T-helper 22 cell (primary cell): ENCODE measurements around the gene LASP1.
"Not testable (repeated sequence)": the region's sequence is repeated elsewhere in the genome, so short reads cannot be mapped to it uniquely, and the experiment has no call there.

ENCODE experiments used
- DNase-seq: peaks from one replicate; pipeline ENCODE4 v3.0.0-alpha.2; 2020; ENCODE audit warnings: low read depth

The LASP1 gene

GRCh38 chr17:38910325-38910724, 40.5 kb downstream of the LASP1 start:
- DNase-seq, result no peak

DNA sequence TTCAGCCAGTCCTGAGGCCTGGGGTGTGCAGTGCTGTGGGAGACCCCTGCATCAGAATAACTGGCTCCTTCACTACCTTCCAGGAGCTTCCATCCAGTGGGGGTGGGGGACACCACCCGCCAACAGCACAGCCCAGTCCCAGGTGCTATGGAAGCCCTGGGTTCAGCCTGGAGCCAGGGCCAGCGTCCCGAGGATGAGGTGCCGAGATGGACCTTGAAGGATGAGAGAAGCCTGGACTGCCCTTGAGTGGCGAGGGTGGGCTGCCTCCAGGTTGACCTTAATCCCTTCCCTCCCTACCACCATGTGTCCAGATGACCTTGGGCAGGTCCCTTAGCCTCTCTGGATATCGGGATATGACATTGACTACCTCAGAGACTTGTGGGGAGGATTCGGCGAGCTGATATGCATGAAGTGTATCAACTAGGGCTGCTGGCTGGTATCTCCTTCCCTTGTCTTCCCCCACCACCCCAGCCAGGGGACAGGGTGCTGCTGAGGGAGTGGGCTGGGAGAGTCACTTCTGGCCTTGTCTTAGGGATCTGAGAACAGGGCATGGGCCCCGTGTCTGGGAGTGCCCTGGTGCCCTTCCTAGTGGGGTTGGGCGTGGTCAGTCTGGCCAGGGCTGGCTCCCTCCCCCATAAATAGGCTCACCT, 41.3 kb downstream of the LASP1 start:
- no peak for DNase-seq

- not testable (repeated sequence) for DNase-seq
Measured at GRCh38 chr17:38911731-38912081, 41.8 kb downstream of the LASP1 start.

- no peak for DNase-seq
Measured at GRCh38 chr17:38912221-38912813, 42.5 kb downstream of the LASP1 start.

DNA sequence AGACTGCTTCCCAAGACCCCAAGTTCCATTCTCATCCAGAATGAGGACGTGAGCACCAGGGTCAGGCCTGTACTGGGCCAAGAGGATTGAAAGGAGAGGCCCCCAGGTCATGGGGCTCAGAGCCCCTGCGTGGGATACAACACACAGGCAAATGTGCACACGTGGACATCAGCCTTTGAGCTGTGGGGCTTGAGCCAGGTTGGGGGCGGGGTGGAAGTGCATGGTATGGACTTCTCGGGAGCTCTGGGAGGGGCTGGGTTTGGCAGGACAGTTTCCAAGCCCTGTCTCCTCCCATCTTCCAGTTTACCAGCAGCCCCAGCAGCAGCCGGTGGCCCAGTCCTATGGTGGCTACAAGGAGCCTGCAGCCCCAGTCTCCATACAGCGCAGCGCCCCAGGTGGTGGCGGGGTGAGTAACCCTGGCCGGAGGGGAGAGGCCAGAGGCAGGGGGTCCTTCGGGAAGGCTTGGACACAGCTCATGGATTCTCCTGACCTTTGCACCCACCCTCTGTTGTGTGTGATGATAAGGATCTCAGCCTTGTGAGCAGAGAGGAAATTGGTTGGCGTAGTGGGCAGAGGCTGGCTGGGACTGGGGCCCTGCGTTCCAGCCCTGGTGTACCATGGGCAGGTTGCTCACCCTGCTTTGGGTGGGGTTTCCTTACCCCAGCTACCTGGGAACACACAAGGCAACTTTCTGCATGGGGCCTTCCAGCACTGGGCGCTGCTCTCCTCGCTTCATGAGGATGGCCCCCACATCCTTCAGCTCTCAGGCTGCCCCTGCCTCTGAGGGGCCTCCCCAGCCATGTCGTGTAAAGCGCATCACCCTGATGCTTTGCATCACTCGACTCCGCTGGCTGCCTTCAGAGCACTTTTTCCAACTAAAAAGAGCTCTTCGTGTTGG, 45.1 kb downstream of the LASP1 start:
- no peak for DNase-seq

DNA sequence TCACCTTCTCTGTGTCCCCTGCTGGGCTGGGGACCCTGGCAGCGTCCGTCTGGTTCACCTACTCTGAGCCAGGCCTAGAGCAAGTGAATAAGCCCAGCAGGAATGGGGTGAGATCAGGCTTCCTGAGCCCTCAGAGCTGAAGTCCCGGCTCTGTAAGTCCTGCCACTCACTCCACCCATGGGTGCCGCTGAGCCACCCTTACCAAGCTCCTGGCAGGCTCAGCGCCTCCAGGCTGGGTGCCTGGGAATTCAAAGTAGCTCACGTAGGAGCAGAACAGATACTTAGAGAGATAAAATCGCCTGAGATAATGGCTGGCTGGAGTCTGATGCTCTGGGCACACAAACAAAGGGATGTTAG, 45.8 kb downstream of the LASP1 start:
- no peak for DNase-seq

- no peak for DNase-seq
Measured at GRCh38 chr17:38916771-38917170, 46.9 kb downstream of the LASP1 start.

- DNase-seq, result no peak
Measured at GRCh38 chr17:38917259-38917658, 47.4 kb downstream of the LASP1 start.

DNA sequence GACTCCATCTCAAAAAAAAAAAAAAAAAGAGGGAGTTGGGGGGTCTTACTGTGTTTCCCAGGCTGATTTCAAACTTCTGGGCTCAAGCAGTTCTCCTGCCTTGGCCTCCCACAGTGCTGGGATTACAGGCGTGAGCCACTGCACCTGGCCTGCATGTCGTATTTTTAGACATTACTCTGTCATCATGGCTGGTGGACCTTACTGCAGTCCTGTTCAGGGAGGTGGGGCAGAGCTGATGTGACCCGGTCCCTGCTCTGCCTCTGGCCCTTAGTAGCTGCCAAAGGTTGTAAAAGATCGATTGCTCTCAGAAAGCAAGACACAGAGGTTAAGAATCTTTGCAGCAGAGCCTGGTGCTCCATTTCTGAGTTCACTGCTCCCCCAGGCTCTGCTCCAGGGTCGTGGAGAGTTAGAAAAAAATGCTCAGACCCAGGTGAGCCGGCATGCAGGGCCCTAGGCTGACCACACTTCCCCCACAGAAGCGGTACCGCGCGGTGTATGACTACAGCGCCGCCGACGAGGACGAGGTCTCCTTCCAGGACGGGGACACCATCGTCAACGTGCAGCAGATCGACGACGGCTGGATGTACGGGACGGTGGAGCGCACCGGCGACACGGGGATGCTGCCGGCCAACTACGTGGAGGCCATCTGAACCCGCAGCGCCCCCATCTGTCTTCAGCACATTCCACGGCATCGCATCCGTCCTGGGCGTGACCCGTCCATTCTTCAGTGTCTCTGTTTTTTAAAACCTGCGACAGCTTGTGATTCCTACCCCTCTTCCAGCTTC, 48.5 kb downstream of the LASP1 start:
- DNase-seq, result no peak

- no peak for DNase-seq
Measured at GRCh38 chr17:38918916-38919315, 49.1 kb downstream of the LASP1 start.

DNA sequence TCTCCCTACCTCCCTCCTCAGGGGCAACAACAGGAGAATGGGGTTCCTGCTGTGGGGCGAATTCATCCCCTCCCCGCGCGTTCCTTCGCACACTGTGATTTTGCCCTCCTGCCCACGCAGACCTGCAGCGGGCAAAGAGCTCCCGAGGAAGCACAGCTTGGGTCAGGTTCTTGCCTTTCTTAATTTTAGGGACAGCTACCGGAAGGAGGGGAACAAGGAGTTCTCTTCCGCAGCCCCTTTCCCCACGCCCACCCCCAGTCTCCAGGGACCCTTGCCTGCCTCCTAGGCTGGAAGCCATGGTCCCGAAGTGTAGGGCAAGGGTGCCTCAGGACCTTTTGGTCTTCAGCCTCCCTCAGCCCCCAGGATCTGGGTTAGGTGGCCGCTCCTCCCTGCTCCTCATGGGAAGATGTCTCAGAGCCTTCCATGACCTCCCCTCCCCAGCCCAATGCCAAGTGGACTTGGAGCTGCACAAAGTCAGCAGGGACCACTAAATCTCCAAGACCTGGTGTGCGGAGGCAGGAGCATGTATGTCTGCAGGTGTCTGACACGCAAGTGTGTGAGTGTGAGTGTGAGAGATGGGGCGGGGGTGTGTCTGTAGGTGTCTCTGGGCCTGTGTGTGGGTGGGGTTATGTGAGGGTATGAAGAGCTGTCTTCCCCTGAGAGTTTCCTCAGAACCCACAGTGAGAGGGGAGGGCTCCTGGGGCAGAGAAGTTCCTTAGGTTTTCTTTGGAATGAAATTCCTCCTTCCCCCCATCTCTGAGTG, 49.6 kb downstream of the LASP1 start:
- no peak for DNase-seq

DNA sequence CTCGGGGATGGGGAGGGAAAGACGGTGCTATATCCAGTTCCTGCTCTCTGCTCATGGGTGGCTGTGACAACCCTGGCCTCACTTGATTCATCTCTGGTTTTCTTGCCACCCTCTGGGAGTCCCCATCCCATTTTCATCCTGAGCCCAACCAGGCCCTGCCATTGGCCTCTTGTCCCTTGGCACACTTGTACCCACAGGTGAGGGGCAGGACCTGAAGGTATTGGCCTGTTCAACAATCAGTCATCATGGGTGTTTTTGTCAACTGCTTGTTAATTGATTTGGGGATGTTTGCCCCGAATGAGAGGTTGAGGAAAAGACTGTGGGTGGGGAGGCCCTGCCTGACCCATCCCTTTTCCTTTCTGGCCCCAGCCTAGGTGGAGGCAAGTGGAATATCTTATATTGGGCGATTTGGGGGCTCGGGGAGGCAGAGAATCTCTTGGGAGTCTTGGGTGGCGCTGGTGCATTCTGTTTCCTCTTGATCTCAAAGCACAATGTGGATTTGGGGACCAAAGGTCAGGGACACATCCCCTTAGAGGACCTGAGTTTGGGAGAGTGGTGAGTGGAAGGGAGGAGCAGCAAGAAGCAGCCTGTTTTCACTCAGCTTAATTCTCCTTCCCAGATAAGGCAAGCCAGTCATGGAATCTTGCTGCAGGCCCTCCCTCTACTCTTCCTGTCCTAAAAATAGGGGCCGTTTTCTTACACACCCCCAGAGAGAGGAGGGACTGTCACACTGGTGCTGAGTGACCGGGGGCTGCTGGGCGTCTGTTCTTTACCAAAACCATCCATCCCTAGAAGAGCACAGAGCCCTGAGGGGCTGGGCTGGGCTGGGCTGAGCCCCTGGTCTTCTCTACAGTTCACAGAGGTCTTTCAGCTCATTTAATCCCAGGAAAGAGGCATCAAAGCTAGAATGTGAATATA, 50.8 kb downstream of the LASP1 start:
- no peak for DNase-seq

- no peak for DNase-seq
Measured at GRCh38 chr17:38921756-38922411, 52.0 kb downstream of the LASP1 start.

GRCh38 chr17:38922538-38923297, 52.9 kb downstream of the LASP1 start:
- no peak for DNase-seq

DNA sequence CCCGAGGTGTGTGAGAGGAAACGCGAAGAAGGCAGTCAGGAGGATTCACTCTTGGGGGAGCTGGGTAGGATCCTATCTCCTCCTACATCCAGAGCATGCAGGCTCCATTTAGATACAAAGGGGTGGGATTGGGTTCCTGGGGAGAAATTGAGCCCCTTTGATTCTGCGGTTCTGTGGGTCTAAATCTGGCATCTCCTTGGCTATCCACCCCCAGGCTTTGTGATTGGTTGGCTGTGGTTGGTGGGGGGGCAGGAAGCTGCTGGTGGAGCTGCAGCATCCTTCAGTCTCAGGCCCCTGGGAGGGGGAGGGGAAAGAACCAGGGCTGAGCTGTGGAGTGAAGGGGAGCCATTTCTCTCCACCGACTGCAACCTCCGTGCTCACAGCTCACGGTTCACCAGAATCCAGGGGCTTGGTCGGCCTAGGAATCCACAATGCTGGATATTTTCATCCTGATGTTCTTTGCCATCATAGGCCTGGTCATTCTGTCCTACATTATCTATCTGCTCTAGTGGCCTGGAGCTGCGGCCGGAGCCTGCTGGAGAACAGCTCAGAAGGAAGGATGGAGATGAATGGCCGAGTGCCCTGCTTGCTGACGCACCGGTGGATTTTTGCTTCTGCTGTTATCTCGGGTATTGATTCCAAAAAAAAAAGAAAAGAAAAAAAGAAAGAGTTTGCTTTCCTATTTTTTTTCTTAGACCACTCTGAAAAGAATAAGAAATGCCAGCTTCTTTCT, 55.6 kb downstream of the LASP1 start, which contains the start of gene LASP1NB:
Gene LASP1NB, plus strand, starts transcription at position 352 of the 733 bp plus-strand sequence.
- DNase-seq, result no peak

- no peak for DNase-seq
Measured at GRCh38 chr17:38926293-38927070, 56.6 kb downstream of the LASP1 start.

DNA sequence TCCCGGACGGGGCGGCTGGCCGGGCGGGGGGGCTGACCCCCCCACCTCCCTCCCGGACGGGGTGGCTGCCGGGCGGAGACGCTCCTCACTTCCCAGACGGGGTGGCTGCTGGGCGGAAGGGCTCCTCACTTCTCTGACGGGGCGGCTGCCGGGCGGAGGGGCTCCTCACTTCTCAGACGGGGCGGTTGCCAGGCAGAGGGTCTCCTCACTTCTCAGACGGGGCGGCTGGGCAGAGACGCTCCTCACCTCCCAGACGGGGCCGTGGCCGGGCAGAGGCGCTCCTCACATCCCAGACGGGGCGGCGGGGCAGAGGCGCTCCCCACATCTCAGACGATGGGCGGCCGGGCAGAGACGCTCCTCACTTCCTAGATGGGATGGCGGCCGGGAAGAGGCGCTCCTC, 60.9 kb downstream of the LASP1 start:
- DNase-seq, result not testable (repeated sequence)

DNA sequence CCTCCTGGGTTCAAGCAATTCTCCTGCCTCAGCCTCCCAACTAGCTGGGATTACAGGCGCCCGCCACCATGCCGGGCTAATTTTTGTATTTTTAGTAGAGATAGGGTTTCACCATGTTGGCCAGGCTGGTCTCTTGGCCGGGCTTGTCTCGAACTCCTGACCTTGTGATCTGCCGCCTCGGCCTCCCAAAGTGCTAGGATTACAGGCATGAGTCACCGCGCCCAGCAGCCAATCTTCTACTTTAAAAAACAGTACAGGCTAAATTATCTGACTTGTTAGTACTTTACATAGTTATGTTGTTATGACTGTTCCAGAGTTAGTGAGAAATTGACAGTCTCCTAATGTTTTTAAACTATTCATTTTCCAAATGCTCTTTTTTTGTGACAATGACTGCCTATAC, 64.1 kb downstream of the LASP1 start:
- not testable (repeated sequence) for DNase-seq
